HG03442 (cell line): ENCODE results near the gene ENO4.

Source experiments
- ATAC-seq: cut with Tn5 transposase; IDR thresholded peaks from one replicate; pipeline ENCODE4 v1.9.1; 2021; ENCODE audit warnings: mild to moderate bottlenecking, moderate library complexity; ENCODE audit not compliant: unreplicated experiment

ENO4 gene

DNA sequence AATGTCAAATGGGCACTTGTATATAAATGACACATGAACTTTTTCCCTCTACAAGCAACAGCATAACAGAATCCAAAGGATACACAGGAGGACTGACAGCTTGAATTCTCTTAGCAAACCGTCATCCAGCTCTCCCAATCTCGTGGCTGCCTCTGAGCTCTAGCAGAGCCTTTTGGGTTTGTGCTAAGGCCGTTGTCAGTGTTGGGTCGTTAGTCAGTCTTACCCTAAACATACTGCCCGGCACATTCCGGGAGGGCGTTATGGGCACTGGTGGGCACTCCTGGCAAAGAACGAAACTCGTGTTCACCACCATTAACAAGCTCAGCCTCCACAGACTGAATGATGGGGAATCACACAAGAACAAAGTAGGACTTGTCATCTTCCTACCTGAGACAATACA, 19.6 kb upstream of the ENO4 start:
- ATAC-seq: no peak

DNA sequence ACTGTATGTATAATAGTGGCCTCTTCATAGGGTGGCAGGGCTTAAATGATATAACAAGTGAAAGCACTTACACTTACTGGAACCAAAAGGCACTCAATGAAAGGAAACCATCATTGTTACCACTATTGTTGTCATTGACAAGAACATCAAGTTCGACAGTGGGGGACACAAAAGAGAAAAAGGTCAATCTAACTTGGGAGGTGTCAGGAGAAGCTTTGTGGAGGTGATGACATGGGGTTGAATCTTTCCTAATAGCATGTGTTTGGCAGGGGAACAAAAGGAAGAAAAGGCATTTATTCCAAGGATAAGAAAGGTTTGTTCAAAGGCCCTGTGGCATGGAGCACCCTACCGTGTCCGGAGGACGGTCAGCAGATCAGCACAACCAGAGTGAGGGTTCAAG, 18.2 kb upstream of the ENO4 start:
- ATAC-seq: no peak

GRCh38 chr10:116831790-116832189, 17.5 kb upstream of the ENO4 start:
- ATAC-seq: no peak

DNA sequence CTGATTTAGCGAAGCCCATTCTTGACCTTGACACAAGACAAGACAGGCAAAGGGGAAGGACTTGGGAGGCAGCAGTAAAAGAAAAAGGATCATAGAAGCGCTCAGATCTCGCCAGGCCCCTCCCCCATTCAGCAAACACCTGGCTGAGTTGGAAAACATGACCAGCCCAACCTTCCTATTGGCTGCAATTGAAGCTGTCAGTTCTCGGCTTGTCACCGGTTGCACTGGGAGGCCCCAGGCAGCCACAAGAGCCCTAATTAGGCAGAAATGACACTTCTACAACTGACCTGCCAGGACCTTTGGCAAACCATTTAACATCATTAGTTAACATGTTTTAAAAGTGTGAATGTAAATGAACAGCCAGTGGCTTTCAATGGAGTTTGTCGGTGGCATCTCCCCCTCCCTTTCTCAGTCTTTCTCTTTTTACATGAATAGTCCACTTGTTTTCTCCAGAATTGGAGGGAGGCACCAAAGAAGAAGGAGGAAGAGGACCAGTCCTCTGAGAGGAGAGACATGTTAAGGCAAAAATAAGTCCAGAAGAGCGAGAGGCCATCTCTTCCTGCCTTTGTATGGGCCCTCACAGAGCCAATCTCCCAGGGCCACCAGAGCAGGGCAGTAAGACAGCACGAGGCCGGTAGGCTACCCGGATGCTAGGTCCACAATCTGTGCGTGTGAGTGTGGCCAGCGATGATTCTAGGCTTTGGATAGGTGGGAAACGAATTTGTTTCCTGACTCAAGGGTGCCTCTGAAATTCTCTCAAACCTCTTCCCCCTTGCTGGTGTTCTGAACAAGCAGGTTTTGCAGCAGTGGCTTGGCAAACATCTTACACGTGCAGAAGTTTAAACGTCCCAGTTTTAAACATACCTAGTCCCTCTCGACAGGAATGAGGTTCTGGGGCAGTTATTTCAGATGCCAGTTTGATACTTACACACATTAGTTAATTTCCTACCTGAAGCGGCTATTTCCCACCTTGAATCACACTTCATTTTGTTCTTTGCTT, 15.0 kb upstream of the ENO4 start:
- ATAC-seq: no peak

DNA sequence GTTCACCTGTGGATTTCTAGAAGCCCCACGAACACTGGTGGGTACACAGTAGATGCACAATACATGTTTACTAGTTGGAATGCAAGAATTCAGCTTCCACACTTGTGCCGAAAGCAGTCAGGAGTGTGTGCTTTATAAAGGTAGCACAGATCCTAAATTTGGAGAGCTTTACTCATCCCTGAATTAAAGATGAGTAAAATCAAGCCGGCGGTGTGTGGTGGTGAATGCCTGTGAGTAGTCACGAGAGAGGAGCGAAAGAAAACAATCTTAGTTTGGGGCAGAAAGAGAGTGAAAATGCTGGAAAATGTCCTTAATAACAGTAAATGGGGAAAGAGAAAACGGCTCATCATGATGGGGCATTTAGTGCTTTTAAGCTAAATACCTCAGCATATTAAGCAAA, 13.6 kb upstream of the ENO4 start:
- no peak for ATAC-seq

DNA sequence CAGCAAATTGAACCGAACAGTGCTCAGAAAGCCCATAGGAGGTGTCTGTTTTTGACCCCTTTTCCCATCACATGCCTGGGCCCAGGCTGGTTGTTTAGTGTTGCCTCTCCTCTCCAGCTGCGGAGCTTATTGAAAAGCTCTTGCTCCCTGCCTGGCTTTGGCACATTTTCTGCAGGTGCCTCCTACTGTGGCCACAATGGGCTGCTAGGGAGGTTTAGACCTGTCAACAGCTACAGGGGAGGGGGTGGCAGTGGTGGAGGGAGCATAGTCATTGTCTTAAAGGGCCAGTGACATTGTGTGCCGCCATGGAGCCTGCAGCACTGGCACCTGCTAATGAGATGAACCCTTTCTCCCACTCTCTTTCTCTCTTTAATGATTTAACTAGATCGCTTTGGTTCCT, 13.2 kb upstream of the ENO4 start:
- no peak for ATAC-seq

- no peak for ATAC-seq
Observed at GRCh38 chr10:116836902-116837523, 12.3 kb upstream of the ENO4 start.

DNA sequence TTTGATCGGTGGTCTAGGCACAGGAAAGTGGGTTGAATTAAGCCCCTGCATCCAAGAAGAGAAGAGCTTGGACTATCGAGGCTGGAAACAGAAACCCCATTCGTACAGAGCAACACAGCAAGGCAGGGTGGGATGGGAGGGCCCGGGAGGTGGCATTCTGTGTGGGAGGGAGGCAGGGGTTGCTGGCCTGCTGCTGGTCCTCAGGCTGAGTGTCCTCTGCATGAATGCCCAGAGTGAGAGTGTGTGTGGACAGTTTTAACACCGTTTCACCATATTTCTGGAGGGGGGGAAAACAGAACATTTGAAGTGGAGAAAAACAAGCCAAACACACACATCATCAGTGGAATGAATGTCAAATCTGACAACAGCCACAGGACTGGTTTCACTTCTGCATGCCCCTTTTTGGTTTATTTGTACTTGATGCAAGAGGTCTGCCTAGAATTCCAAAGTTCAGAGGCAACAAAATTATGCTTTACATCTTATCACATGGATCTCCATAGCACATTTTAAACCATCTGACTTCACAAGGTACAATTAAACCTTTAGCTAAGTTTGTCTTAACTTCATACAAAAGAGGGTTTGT, 11.1 kb upstream of the ENO4 start:
- peak; percentile 89 for ATAC-seq

GRCh38 chr10:116840389-116841075, 8.8 kb upstream of the ENO4 start:
- no peak for ATAC-seq

- ATAC-seq: no peak
Observed at GRCh38 chr10:116845823-116846222, 3.5 kb upstream of the ENO4 start.

GRCh38 chr10:116848032-116848943, 1.0 kb upstream of the ENO4 start:
- ATAC-seq: peak; percentile 72

- ATAC-seq: no peak
Observed at GRCh38 chr10:116848944-116849247, 403 bp upstream of the ENO4 start.

DNA sequence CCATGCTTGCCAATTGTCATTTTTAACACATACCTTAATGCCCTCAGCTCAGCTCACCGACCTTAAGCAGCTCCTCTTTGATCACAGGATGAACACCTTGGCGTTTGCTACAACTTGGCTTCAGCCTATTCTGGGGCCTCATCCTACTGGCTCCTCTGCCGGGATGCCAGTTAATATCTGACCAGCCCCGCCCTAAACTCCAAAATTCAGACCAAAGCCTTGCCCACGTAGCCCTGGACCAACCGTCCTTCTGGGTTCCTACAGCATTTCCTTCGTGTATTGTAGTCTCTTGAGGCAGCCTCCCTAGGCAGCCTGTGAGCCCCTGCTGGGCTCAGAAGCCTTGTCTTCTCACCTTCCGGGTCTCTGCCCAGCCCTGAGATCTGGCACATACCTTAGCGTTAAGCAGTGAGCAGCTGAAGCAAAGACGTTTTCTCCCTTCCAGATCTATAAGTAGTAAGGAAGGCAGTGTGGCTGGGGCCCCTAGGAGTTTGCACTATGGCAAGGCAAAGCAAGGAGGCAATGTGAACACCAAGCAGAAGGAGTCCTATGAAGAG, 836 bp downstream of the ENO4 start:
- ATAC-seq: no peak

- ATAC-seq: no peak
Observed at GRCh38 chr10:116852246-116852645, 2.9 kb downstream of the ENO4 start.

- ATAC-seq: no peak
Observed at GRCh38 chr10:116853287-116853686, 4.0 kb downstream of the ENO4 start.

GRCh38 chr10:116853701-116854100, 4.4 kb downstream of the ENO4 start:
- ATAC-seq: no peak

DNA sequence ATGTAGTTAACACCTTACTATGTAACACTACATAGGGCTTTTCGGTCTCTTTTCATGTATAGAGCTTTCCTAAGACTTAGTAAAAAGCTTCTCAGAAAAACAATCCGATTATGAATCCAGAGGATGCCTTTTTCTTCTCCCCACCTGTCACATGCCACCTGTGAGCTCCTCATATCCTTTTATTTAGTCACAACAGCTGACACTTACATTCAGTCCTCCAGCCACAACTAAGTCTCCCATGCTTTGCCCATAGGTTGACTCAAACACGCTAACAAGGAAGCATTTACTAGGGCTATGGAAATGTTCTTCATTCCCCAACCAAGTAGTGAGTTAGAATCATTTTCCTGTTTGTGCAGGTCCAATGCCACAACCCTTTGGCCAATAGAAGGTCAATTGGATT, 7.9 kb downstream of the ENO4 start:
- no peak for ATAC-seq

DNA sequence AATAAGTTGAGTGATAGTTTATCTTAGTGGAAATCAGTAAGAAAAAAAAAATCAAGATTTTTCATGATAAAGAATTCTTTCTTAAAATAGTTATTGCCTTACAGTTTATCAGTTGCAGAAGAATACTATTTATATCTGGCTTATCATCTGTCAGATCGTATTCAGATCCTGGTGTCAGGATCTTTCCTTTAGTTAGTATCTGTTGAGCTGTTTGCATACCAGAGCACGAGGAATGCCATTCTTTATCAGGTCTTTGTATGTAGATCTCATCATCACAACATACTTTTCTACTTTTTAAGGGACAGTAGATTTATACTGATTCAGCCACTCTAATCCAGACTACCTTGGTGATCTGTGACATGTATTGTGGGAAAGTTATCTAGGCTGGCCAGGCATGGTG, 12.5 kb downstream of the ENO4 start:
- ATAC-seq: no peak

DNA sequence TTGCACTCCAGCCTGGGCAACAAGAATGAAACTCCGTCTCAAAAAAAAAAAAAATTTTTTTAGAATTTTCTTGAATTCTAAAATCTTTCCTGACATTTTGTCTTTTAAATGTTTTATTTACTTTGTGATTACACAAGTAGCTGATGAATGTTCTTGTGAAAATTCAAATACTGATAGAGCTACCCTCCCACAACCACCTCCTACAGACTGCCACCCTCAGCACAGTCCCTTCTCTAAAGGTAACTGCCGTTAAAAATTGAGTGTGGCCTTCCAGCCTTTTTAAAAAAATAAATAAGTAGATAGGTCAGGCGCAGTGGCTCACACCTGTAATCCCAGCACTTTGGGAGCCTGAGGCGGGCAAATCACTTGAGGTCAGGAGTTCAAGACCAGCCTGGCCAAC, 15.1 kb downstream of the ENO4 start:
- no peak for ATAC-seq

- no peak for ATAC-seq
Observed at GRCh38 chr10:116866066-116866465, 16.8 kb downstream of the ENO4 start.
